ENCODE measurements around the gene SLC12A9. TPM values are rescaled to one million over a fixed set of nuclear protein-coding genes. Genes with fewer than 3 reads are reported as not detected.

Gene SLC12A9
- total and polyA plus RNA-seq, 2 of the 4 experiments (the other 2 are of a cell fraction) = 4.5 to 16.2 TPM

GRCh38 chr7:100900978-100901377 lies 48.5 kb downstream of the SLC12A9 start:
- Histone ChIP-seq H2BK5ac (ENCODE audit: low read depth, low read length, poor library complexity, severe bottlenecking) (no peak overlapping the region), H3K9ac (ENCODE audit: low read depth, low read length) (no peak overlapping the region), H3K27ac (ENCODE audit: insufficient read depth, low read length) (no peak overlapping the region), H2BK120ac (ENCODE audit: low read depth, low read length) (no peak overlapping the region), H3K27me3 (ENCODE audit: control insufficient read depth, insufficient read depth, low read length) (peaks cover 35% of the 10 kb centered on the region), H3K56ac (ENCODE audit: extremely low read depth, insufficient read depth, low read length) (no peak overlapping the region), H4K8ac (ENCODE audit: low read depth in 2 of 2, low read length in 2 of 2) (no peak overlapping the region), H2BK15ac (ENCODE audit: low read depth, low read length) (no peak overlapping the region), H4K20me1 (ENCODE audit: insufficient read depth, low read length) (0 out of 2 replicates have a peak, but pooled peaks cover 4% of the 10 kb centered on the region), H2BK20ac (ENCODE audit: low read depth, low read length) (no peak overlapping the region), H3K4me3 (ENCODE audit: insufficient read depth, low read depth, low read length) (no peak overlapping the region), H3K36me3 (ENCODE audit: control insufficient read depth, insufficient read depth, low read length) (no peaks in the 10 kb centered on the region), H2AK9ac (replicated peaks; ENCODE audit: low read depth, low read length, poor library complexity) (no peak overlapping the region), H3K18ac (ENCODE audit: low read depth, low read length) (no peak overlapping the region), H3K9me3 (ENCODE audit: control insufficient read depth, insufficient read depth, low read length) (peaks cover 2% of the 10 kb centered on the region; the same call in 1 of the 2 replicates), H2AFZ (replicated peaks; ENCODE audit: low read length, poor library complexity) (no peak overlapping the region), H2AK5ac (ENCODE audit: low read depth, low read length) (no peak overlapping the region), H3K4ac (ENCODE audit: low read depth, low read length) (no peak overlapping the region), H3K4me2 (ENCODE audit: low read depth, low read length) (no peak overlapping the region), H4K91ac (ENCODE audit: insufficient read depth, low read depth, low read length) (no peak overlapping the region), H4K5ac (ENCODE audit: low read depth, low read length) (no peak overlapping the region), H3K9me1 (ENCODE audit: insufficient read depth, low read length) (no peaks in the 10 kb centered on the region), H3K23ac (ENCODE audit: low read depth, low read length) (no peak overlapping the region), H3K79me1 (ENCODE audit: low read depth in 1 of 2, low read length in 2 of 2) (no peaks in the 10 kb centered on the region), H3K4me1 (ENCODE audit: control insufficient read depth, insufficient read depth, low read length) (no peaks in the 10 kb centered on the region; the same call in 1 of the 2 replicates), H3K14ac (replicated peaks; ENCODE audit: low read depth, low read length) (no peak overlapping the region)
- no peak for DNase-seq
- ChIA-PET POLR2A (ENCODE audit: unreplicated experiment) (no interaction called here), CTCF (no interaction called here)
- no CpG with 5 or more reads among the region's 2 CpGs for WGBS, 2 experiments (ENCODE audit: extremely low coverage in 2 of 2, insufficient read length in 1 of 2)
- intact Hi-C loops (cut with micrococcal nuclease) (no loop called here), in situ Hi-C loops (cut with MboI; ENCODE audit: low sequenced_read_pairs) (no loop called here), dilution Hi-C loops (cut with HindIII; ENCODE audit: low sequenced_read_pairs, unreplicated experiment) (no loop called here)
- BruUV-seq (replicated peaks) = no TSS peak
- ATAC-seq (ENCODE audit: low read depth) = no peak
- no peak for TF ChIP-seq MAZ (IDR thresholded peaks at IDR 0.05; ENCODE audit: borderline replicate concordance, low read depth, low read length)

Measured in IMR-90 (cell line).